GM23338 (cell line): Measurements from ENCODE around the gene AP4M1.
A peak's percentile ranks its signal among the peaks of the same experiment; 100 is the strongest.

Experiments
- EZH2 ChIP-seq: fragments of 200-600 bp; sonication (generic); IDR thresholded peaks from one replicate; pipeline ENCODE4 v1.8.0; 2017; ENCODE audit warnings: antibody characterized with exemption, mild to moderate bottlenecking, low read depth; ENCODE audit not compliant: unreplicated experiment
- EZH2phosphoT487 ChIP-seq: fragments of 200-600 bp; sonication (generic); IDR thresholded peaks from one replicate; pipeline ENCODE4 v1.8.1; 2018; ENCODE audit warnings: antibody characterized with exemption; ENCODE audit not compliant: unreplicated experiment
- JUNB ChIP-seq: IDR thresholded peaks from one replicate; pipeline ENCODE4 v1.6.1; 2016; ENCODE audit warnings: antibody characterized with exemption; ENCODE audit not compliant: unreplicated experiment
- POLR2AphosphoS5 ChIP-seq: IDR thresholded peaks from 2 replicates; pipeline ENCODE4 v1.6.1; 2016; ENCODE audit warnings: antibody characterized with exemption, low read depth
- STAT1 ChIP-seq: IDR thresholded peaks from one replicate; pipeline ENCODE4 v1.6.1; 2016; ENCODE audit warnings: antibody characterized with exemption; ENCODE audit not compliant: unreplicated experiment
- TF ChIP-seq, protein P1 (sequence below), 2 experiments: fragments of 200-600 bp in 1 of 2; sonication (generic) in 1 of 2; conservative IDR thresholded peaks; 2 replicates each; pipeline versions ENCODE4 v1.5.1 to v1.6.1; 2016 to 2017; ENCODE audit warnings: antibody characterized with exemption in 2 of 2, low read depth in 2 of 2, mild to moderate bottlenecking in 2 of 2, moderate library complexity in 1 of 2

DNA sequence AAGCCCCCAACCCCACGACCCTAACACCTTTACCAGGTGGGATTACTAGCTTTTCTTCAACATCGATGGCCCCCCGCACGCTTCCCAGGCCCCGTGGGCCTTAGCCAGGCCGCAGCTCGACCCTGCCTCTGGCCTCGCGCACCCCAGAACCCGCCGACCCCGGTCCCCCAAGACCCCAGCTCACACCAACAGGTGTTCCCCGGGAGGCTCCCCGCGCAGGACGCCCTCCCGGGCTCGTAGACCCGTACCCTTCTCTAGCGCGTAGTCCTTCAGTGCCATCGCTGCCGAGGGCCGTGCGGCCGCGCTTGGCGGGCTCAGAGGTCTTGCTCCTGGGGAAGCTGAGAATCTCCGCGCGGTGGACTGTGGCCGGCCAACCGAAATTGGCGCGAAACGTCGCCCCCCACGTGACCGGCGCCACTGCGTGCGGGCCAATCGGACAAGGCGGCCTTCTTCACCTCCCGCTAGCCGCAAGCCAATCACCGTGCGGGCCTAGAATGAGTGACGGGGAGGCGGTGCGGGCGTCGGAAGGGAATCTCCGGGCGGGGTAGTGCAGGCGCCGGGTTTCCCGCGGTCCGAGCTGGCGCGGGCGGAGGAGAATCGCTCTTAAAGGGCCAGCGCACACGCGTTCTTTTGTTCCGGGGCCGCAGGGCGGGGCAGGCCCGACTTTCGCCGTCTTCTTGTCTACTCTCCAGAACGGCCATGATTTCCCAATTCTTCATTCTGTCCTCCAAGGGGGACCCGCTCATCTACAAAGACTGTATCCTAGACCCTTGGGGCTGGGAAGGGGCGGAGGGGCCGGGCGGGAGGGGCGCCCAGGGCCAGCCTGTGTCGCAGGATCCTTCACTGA, at the start of gene AP4M1, which contains the start of gene MCM7:
- TF ChIP-seq JUNB (no peak), POLR2AphosphoS5 (peak; percentile 80), EZH2 (no peak), STAT1 (no peak), EZH2phosphoT487 (no peak)
- TF ChIP-seq, protein P1, sequence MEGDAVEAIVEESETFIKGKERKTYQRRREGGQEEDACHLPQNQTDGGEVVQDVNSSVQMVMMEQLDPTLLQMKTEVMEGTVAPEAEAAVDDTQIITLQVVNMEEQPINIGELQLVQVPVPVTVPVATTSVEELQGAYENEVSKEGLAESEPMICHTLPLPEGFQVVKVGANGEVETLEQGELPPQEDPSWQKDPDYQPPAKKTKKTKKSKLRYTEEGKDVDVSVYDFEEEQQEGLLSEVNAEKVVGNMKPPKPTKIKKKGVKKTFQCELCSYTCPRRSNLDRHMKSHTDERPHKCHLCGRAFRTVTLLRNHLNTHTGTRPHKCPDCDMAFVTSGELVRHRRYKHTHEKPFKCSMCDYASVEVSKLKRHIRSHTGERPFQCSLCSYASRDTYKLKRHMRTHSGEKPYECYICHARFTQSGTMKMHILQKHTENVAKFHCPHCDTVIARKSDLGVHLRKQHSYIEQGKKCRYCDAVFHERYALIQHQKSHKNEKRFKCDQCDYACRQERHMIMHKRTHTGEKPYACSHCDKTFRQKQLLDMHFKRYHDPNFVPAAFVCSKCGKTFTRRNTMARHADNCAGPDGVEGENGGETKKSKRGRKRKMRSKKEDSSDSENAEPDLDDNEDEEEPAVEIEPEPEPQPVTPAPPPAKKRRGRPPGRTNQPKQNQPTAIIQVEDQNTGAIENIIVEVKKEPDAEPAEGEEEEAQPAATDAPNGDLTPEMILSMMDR (conservative IDR thresholded peaks at IDR 0.05; ENCODE audit: low read depth in 2 of 2) = no peak
